H9 (cell line): ENCODE results near the gene CEP41. TPM values are rescaled to one million over a fixed set of nuclear protein-coding genes. Genes with fewer than 3 reads are reported as not detected.
A peak's percentile ranks its signal among the peaks of the same experiment; 100 is the strongest.

ENCODE experiments used
- DNase-seq: peaks from one replicate; pipeline ENCODE4 v3.0.0-alpha.2; 2017
- H2AFZ ChIP-seq: one replicate; pipeline ENCODE4 v1.6.1; 2013; ENCODE audit warnings: mild to moderate bottlenecking, low read length, control low read depth, moderate library complexity
- H2AK5ac ChIP-seq: 2 replicates; pipeline ENCODE4 v1.6.1; 2013; ENCODE audit warnings: low read length, control low read depth, mixed read lengths; ENCODE audit not compliant: insufficient read length
- H2BK120ac ChIP-seq: one replicate; pipeline ENCODE4 v1.6.1; 2013; ENCODE audit warnings: low read depth, mild to moderate bottlenecking, low read length, control low read depth, inconsistent platforms; ENCODE audit not compliant: poor library complexity, severe bottlenecking
- H2BK12ac ChIP-seq: 2 replicates; pipeline ENCODE4 v1.6.1; 2013; ENCODE audit warnings: low read length, control low read depth, mixed read lengths, low read depth; ENCODE audit not compliant: insufficient read length
- H2BK15ac ChIP-seq: 2 replicates; pipeline ENCODE4 v1.6.1; 2013; ENCODE audit warnings: low read depth, low read length, control low read depth
- H2BK20ac ChIP-seq: one replicate; pipeline ENCODE4 v1.6.1; 2013; ENCODE audit warnings: low read depth, mild to moderate bottlenecking, low read length, control low read depth, inconsistent platforms; ENCODE audit not compliant: poor library complexity, severe bottlenecking
- H2BK5ac ChIP-seq: 2 replicates; pipeline ENCODE4 v1.6.1; 2013; ENCODE audit warnings: low read length, control low read depth, mixed read lengths; ENCODE audit not compliant: insufficient read length
- H3K14ac ChIP-seq: 2 replicates; pipeline ENCODE4 v1.6.1; 2013; ENCODE audit warnings: low read length, control low read depth; ENCODE audit not compliant: insufficient read depth
- H3K18ac ChIP-seq: 2 replicates; pipeline ENCODE4 v1.6.1; 2013; ENCODE audit warnings: low read depth, mild to moderate bottlenecking, mixed read lengths, low read length, control low read depth; ENCODE audit not compliant: insufficient read length
- H3K23ac ChIP-seq: 2 replicates; pipeline ENCODE4 v1.6.1; 2013; ENCODE audit warnings: low read length, control low read depth, mixed read lengths, low read depth; ENCODE audit not compliant: insufficient read length
- H3K23me2 ChIP-seq: 2 replicates; pipeline ENCODE4 v1.6.1; 2013; ENCODE audit warnings: low read depth, mild to moderate bottlenecking, mixed read lengths, low read length, control low read depth; ENCODE audit not compliant: insufficient read length, poor library complexity, severe bottlenecking
- H3K27ac ChIP-seq: 2 replicates; pipeline ENCODE4 v1.5.1; 2013; ENCODE audit warnings: low read length, control low read depth, mixed read lengths, low read depth; ENCODE audit not compliant: insufficient read length
- H3K27me3 ChIP-seq: 2 replicates; pipeline ENCODE4 v1.6.1; 2013; ENCODE audit warnings: low read length, control low read depth, inconsistent platforms; ENCODE audit not compliant: insufficient read depth
- H3K4ac ChIP-seq: 2 replicates; pipeline ENCODE4 v1.6.1; 2013; ENCODE audit warnings: low read depth, mild to moderate bottlenecking, control low read depth, inconsistent platforms, low read length, moderate library complexity
- H3K4me1 ChIP-seq: 2 replicates; pipeline ENCODE4 v1.6.1; 2013; ENCODE audit warnings: low read length, control low read depth, inconsistent platforms; ENCODE audit not compliant: insufficient read depth
- H3K4me2 ChIP-seq: 2 replicates; pipeline ENCODE4 v1.6.1; 2013; ENCODE audit warnings: low read length, control low read depth, mixed read lengths; ENCODE audit not compliant: insufficient read length, insufficient read depth
- H3K56ac ChIP-seq: 2 replicates; pipeline ENCODE4 v1.6.1; 2013; ENCODE audit warnings: low read depth, mild to moderate bottlenecking, mixed read lengths, low read length, control low read depth; ENCODE audit not compliant: insufficient read length
- H3K79me1 ChIP-seq: 2 replicates; pipeline ENCODE4 v1.6.1; 2013; ENCODE audit warnings: low read depth, mild to moderate bottlenecking, moderate library complexity, low read length, control low read depth, inconsistent platforms; ENCODE audit not compliant: insufficient read depth, poor library complexity, severe bottlenecking
- H3K79me2 ChIP-seq: 2 replicates; pipeline ENCODE4 v1.6.1; 2013; ENCODE audit warnings: low read length, control low read depth, inconsistent platforms; ENCODE audit not compliant: insufficient read depth
- H3K9ac ChIP-seq: 2 replicates; pipeline ENCODE4 v1.6.1; 2013; ENCODE audit warnings: low read length, control low read depth, mixed read lengths; ENCODE audit not compliant: insufficient read length; ENCODE audit errors: extremely low read depth
- H3K9me3 ChIP-seq: one replicate; pipeline ENCODE4 v1.6.1; 2013; ENCODE audit warnings: low read depth, low read length, inconsistent platforms; ENCODE audit not compliant: control insufficient read depth
- H3T11ph ChIP-seq: one replicate; pipeline ENCODE4 v1.6.1; 2013; ENCODE audit warnings: mild to moderate bottlenecking, low read length, control low read depth, inconsistent platforms
- H4K20me1 ChIP-seq: one replicate; pipeline ENCODE4 v1.6.1; 2013; ENCODE audit not compliant: control insufficient read depth, insufficient read length, insufficient read depth
- H4K5ac ChIP-seq: 2 replicates; pipeline ENCODE4 v1.6.1; 2013; ENCODE audit warnings: low read depth, mild to moderate bottlenecking, mixed read lengths, low read length, control low read depth; ENCODE audit not compliant: insufficient read length
- H4K8ac ChIP-seq: replicated peaks from 2 replicates; pipeline ENCODE4 v1.6.1; 2013; ENCODE audit warnings: low read length, control low read depth, mixed read lengths, low read depth; ENCODE audit not compliant: insufficient read length
- H4K91ac ChIP-seq: 2 replicates; pipeline ENCODE4 v1.6.1; 2013; ENCODE audit warnings: low read depth, mild to moderate bottlenecking, moderate library complexity, mixed read lengths, low read length, control low read depth; ENCODE audit not compliant: insufficient read length
- H3K27ac Mint-ChIP-seq, 3 experiments: 2 replicates in 2 of 3; 3 replicates in 1 of 3; pipeline ENCODE4 v1.8.0; 2020 to 2021; ENCODE audit warnings: mixed read lengths in 3 of 3, mild to moderate bottlenecking in 1 of 3, moderate library complexity in 1 of 3
- H3K27me3 Mint-ChIP-seq: 2 replicates; pipeline ENCODE4 v1.8.0; 2021; ENCODE audit warnings: low read depth, mild to moderate bottlenecking, moderate library complexity, mixed read lengths
- H3K36me3 Mint-ChIP-seq, 3 experiments: 2 replicates in 2 of 3; 3 replicates in 1 of 3; pipeline ENCODE4 v1.8.0; 2020 to 2021; ENCODE audit warnings: low read depth in 3 of 3, mixed read lengths in 3 of 3; ENCODE audit not compliant: insufficient read depth in 1 of 3
- H3K4me1 Mint-ChIP-seq, 2 experiments: 2 replicates each; pipeline ENCODE4 v1.8.0; 2020; ENCODE audit warnings: mixed read lengths in 2 of 2
- H3K4me3 Mint-ChIP-seq, 2 experiments: 2 replicates in 1 of 2; 3 replicates in 1 of 2; pipeline ENCODE4 v1.8.0; 2020 to 2021; ENCODE audit warnings: mild to moderate bottlenecking in 2 of 2, mixed read lengths in 2 of 2, moderate library complexity in 1 of 2
- H3K9me3 Mint-ChIP-seq, 2 experiments: 2 replicates in 1 of 2; 3 replicates in 1 of 2; pipeline ENCODE4 v1.8.0; 2020; ENCODE audit warnings: mild to moderate bottlenecking in 2 of 2, mixed read lengths in 2 of 2, moderate library complexity in 1 of 2
- CTCF ChIP-seq: fragments of 200-600 bp; sonication (generic); conservative IDR thresholded peaks from 3 replicates; pipeline ENCODE4 v1.8.0; 2021; ENCODE audit warnings: antibody characterized with exemption, mild to moderate bottlenecking
- WGBS: extraction: QIAGEN DNeasy Blood & Tissue Kit; methylation state at CpG from one replicate; pipeline ENCODE4 v1.1.7; 2013; ENCODE audit warnings: missing lambda C conversion rate, low lambda C conversion rate, mixed read lengths; ENCODE audit not compliant: insufficient read length; ENCODE audit errors: extremely low coverage; 5-methylcytosine and 5-hydroxymethylcytosine counted together
- total RNA-seq: library from RNA; stranded (reverse); gene quantifications from 2 replicates; pipeline ENCODE4 v1.2.1, GENCODE V29; 2021

Gene CEP41
- total RNA-seq, 1 experiment from 2014 or later: 9.7 TPM

- Histone ChIP-seq H3K4ac (no peak overlapping the region), H4K8ac (no peak overlapping the region), H3K23me2 (no peaks in the 10 kb centered on the region), H4K20me1 (no peaks in the 10 kb centered on the region), H3K27ac (no peak overlapping the region), H3K14ac (no peak overlapping the region), H3K79me2 (no peaks in the 10 kb centered on the region), H4K91ac (no peak overlapping the region), H2AFZ (no peak overlapping the region), H3T11ph (no peak overlapping the region), H2BK5ac (no peak overlapping the region), H2BK120ac (no peak overlapping the region), H3K56ac (no peak overlapping the region), H3K79me1 (no peaks in the 10 kb centered on the region), H2AK5ac (no peak overlapping the region), H2BK20ac (no peak overlapping the region), H3K9me3 (no peaks in the 10 kb centered on the region), H3K27me3 (no peaks in the 10 kb centered on the region), H3K9ac (no peak overlapping the region), H3K4me2 (no peak overlapping the region), H3K18ac (no peak overlapping the region), H2BK12ac (no peak overlapping the region), H4K5ac (no peak overlapping the region), H3K4me1 (peaks cover 10% of the 10 kb centered on the region; the same call in 1 of the 2 replicates), H2BK15ac (no peak overlapping the region), H3K23ac (no peak overlapping the region)
- Mint-ChIP-seq H3K27ac (no peak overlapping the region), H3K27me3 (peaks cover 5% of the 10 kb centered on the region; the same call in 1 of the 2 replicates), H3K4me1 (peaks cover 43 to 51% of the 10 kb centered on the region in 2 experiments), H3K36me3 (no peaks in the 10 kb centered on the region), H3K4me3 (peak overlapping the region in 1 of 2 experiments; percentile 36; a peak in 1 of 5 replicates), H3K9me3 (no peaks in the 10 kb centered on the region)
- no CpG with 5 or more reads among the region's 20 CpGs for WGBS
- no peak for DNase-seq
- TF ChIP-seq CTCF: no peak
These were observed 88.4 kb downstream of the CEP41 start for GRCh38 chr7:130352194-130353074.
